Measurements from ENCODE around the gene BPIFB2.

BPIFB2 gene

GRCh38 chr20:33008336-33009213 is 1.1 kb downstream of the BPIFB2 start:
- DNase-seq = no peak

GRCh38 chr20:33009214-33010132 is 2.0 kb downstream of the BPIFB2 start:
- DNase-seq = no peak

- DNase-seq = no peak
These were observed 2.6 kb downstream of the BPIFB2 start for GRCh38 chr20:33010133-33010504.

- DNase-seq = no peak
These were observed 3.4 kb downstream of the BPIFB2 start for GRCh38 chr20:33010674-33011449.

- no peak for DNase-seq
These were observed 5.1 kb downstream of the BPIFB2 start for GRCh38 chr20:33012327-33013189.

- no peak for DNase-seq
These were observed 6.3 kb downstream of the BPIFB2 start for GRCh38 chr20:33013701-33014326.

- no peak for DNase-seq
These were observed 7.0 kb downstream of the BPIFB2 start for GRCh38 chr20:33014336-33015113.

- no peak for DNase-seq
These were observed 7.6 kb downstream of the BPIFB2 start for GRCh38 chr20:33015114-33015484.

GRCh38 chr20:33015700-33016580 is 8.4 kb downstream of the BPIFB2 start:
- no peak for DNase-seq

- DNase-seq = no peak
These were observed 9.1 kb downstream of the BPIFB2 start for GRCh38 chr20:33016581-33017109.

- DNase-seq = no peak
These were observed 10.0 kb downstream of the BPIFB2 start for GRCh38 chr20:33017542-33017941.

GRCh38 chr20:33018169-33018931 is 10.8 kb downstream of the BPIFB2 start:
- DNase-seq = no peak

- DNase-seq = no peak
These were observed 12.2 kb downstream of the BPIFB2 start for GRCh38 chr20:33019465-33020277.

- no peak for DNase-seq
These were observed 13.0 kb downstream of the BPIFB2 start for GRCh38 chr20:33020278-33021161.

GRCh38 chr20:33021879-33022278 is 14.4 kb downstream of the BPIFB2 start:
- no peak for DNase-seq

- DNase-seq = peak; percentile 79 to 87 (median 83)
These were observed 14.8 kb downstream of the BPIFB2 start for GRCh38 chr20:33022289-33022688.
